ENCODE results near the gene AMOT. TPM values are rescaled to one million over a fixed set of nuclear protein-coding genes. Genes with fewer than 3 reads are reported as not detected.

The AMOT gene
- polyA plus RNA-seq, 1 of the 3 experiments (the other 2 are of a cell fraction) = 3.4 TPM

- WGBS (ENCODE audit: low lambda C conversion rate) = no CpG with 5 or more reads among the region's 2 CpGs
- no peaks in the 10 kb centered on the region for H3K9me3 ChIP-seq
- H3K79me2 ChIP-seq (ENCODE audit: insufficient read depth) = no peaks in the 10 kb centered on the region
- H3K9me2 ChIP-seq = no peaks in the 10 kb centered on the region
- TF ChIP-seq SIN3A (IDR thresholded peaks at IDR 0.05; ENCODE audit: borderline replicate concordance, low read depth, low read length) = no peak
- no peak for TF ChIP-seq MEF2A (IDR thresholded peaks at IDR 0.05; ENCODE audit: borderline replicate concordance, low read depth)
- no peak for TF ChIP-seq CTCF (IDR thresholded peaks at IDR 0.05)
- no peak for TF ChIP-seq MAX (IDR thresholded peaks at IDR 0.05; ENCODE audit: low read depth)
- no peak for TF ChIP-seq PBX3 (IDR thresholded peaks at IDR 0.05)
- no peak for TF ChIP-seq RCOR1 (IDR thresholded peaks at IDR 0.05; ENCODE audit: low read length)
- CTCF ChIA-PET = no interaction called here
- no peak overlapping the region for H3K4me3 ChIP-seq (ENCODE audit: low read depth in 2 of 2, low read length in 1 of 2)
- no peaks in the 10 kb centered on the region; a peak in 1 of 4 replicates for H3K4me1 ChIP-seq (ENCODE audit: control insufficient read depth in 1 of 2, insufficient read depth in 2 of 2, low read depth in 1 of 2, low read length in 1 of 2)
- H2AFZ ChIP-seq (ENCODE audit: low read depth) = no peak overlapping the region
- H4K20me1 ChIP-seq (ENCODE audit: insufficient read depth) = no peaks in the 10 kb centered on the region
- no peaks in the 10 kb centered on the region for H3F3A ChIP-seq (replicated peaks; ENCODE audit: insufficient read depth)
- POLR2A ChIA-PET = no interaction called here
- H3K9ac ChIP-seq = no peak overlapping the region
- H3K27me3 ChIP-seq (ENCODE audit: insufficient read depth) = no peaks in the 10 kb centered on the region
- no peaks in the 10 kb centered on the region for H3K36me3 ChIP-seq (replicated peaks in 1 of 2; ENCODE audit: control insufficient read depth in 1 of 2, insufficient read depth in 2 of 2, low read length in 1 of 2)
- no peak overlapping the region for H3K4me2 ChIP-seq
- DNase-seq = no peak
- no peak overlapping the region for H3K27ac ChIP-seq (ENCODE audit: low read depth in 2 of 2, low read length in 1 of 2)
Observed at GRCh38 chrX:112814496-112814895, 26.1 kb downstream of the AMOT start.

GRCh38 chrX:112812741-112813140, 27.9 kb downstream of the AMOT start:
- H3K27ac ChIP-seq (ENCODE audit: low read depth in 2 of 2, low read length in 1 of 2) = no peak overlapping the region
- ChIA-PET CTCF (no interaction called here), POLR2A (no interaction called here)
- H3K4me1 ChIP-seq (ENCODE audit: control insufficient read depth in 1 of 2, insufficient read depth in 2 of 2, low read depth in 1 of 2, low read length in 1 of 2) = no peaks in the 10 kb centered on the region; a peak in 1 of 4 replicates
- H3K4me3 ChIP-seq (ENCODE audit: low read depth in 2 of 2, low read length in 1 of 2) = no peak overlapping the region
- no peaks in the 10 kb centered on the region for H3F3A ChIP-seq (replicated peaks; ENCODE audit: insufficient read depth)
- no peak overlapping the region for H2AFZ ChIP-seq (ENCODE audit: low read depth)
- H3K36me3 ChIP-seq (replicated peaks in 1 of 2; ENCODE audit: control insufficient read depth in 1 of 2, insufficient read depth in 2 of 2, low read length in 1 of 2) = no peaks in the 10 kb centered on the region
- TF ChIP-seq MXI1 (IDR thresholded peaks at IDR 0.05; ENCODE audit: low read depth, low read length) = no peak
- no peak for TF ChIP-seq SMC3 (IDR thresholded peaks at IDR 0.05; ENCODE audit: low read depth, low read length)
- no peak for TF ChIP-seq EP300 (IDR thresholded peaks at IDR 0.05; ENCODE audit: borderline replicate concordance in 1 of 2, low read depth in 1 of 2, low read length in 1 of 2)
- TF ChIP-seq GATA2 (CRISPR knock-in tag; IDR thresholded peaks at IDR 0.05) = no peak
- TF ChIP-seq ZBTB33 (IDR thresholded peaks at IDR 0.05; ENCODE audit: borderline replicate concordance, low read depth) = no peak
- no peak for TF ChIP-seq TAF1 (IDR thresholded peaks at IDR 0.05; ENCODE audit: borderline replicate concordance, low read depth, low read length)
- TF ChIP-seq PBX3 (IDR thresholded peaks at IDR 0.05) = no peak
- no peak for TF ChIP-seq FOSL2 (IDR thresholded peaks at IDR 0.05; ENCODE audit: borderline replicate concordance, low read depth)
- no peak for TF ChIP-seq CTCF (IDR thresholded peaks at IDR 0.05)
- no peak for TF ChIP-seq RXRA (IDR thresholded peaks at IDR 0.05; ENCODE audit: borderline replicate concordance, low read depth)
- TF ChIP-seq MAX (IDR thresholded peaks at IDR 0.05; ENCODE audit: low read depth) = no peak
- TF ChIP-seq SIN3A (IDR thresholded peaks at IDR 0.05; ENCODE audit: borderline replicate concordance, low read depth, low read length) = no peak
- H3K9me2 ChIP-seq = no peaks in the 10 kb centered on the region
- 50% methylated on average over 4 of the region's 4 CpGs for WGBS (ENCODE audit: low lambda C conversion rate)
- no peak overlapping the region for H3K9ac ChIP-seq
- H3K9me3 ChIP-seq = no peaks in the 10 kb centered on the region
- H4K20me1 ChIP-seq (ENCODE audit: insufficient read depth) = no peaks in the 10 kb centered on the region
- no peaks in the 10 kb centered on the region for H3K79me2 ChIP-seq (ENCODE audit: insufficient read depth)
- no peak overlapping the region for H3K4me2 ChIP-seq
- H3K27me3 ChIP-seq (ENCODE audit: insufficient read depth) = no peaks in the 10 kb centered on the region; the same call in 1 of the 2 replicates
- DNase-seq = no peak
